NCI-H526 treated with DMSO at 0.1 percent for 48 hours (cell line): ENCODE results near the gene TSKU.

ENCODE experiments used
- DNase-seq: peaks from one replicate; lab custom pipeline; 2025; lab: John Stamatoyannopoulos, UW

The TSKU gene

DNA sequence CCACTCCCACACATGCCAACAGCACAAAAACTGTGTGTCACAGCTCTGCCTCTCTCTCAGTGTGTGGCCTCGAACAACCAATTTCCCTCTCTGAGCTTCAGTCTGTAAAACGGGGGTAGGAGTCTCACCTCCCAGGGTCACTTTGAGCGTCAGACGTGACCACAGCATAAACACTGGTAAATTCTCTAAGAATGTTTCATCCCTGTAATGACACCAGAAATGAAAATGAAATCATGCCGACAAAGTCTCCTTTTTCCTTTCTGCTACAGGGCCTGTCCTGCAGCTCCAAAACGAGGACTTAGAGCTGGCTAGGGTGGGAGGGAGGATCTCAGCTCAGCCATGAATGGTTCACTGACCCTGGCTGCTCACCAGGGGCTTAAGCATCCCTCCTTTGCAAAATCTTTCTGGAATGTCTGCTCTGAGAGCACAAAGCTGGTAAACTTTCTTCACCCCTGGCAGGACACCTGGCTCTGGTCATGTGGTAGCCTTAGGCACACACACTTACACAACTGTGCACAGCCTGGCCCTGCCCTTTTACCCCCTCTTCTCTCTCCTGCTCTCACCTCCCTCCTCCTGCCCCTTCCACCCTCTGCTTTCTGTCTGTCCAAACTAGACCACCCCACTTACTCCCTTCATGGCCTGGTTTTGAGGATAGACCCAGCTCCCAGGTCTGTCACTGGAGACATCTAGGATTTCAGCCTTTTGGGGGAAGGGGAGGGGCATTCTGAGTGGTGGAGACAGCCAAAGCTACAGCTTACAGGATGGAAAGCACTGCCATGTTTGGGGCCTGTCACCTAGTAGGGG, 12.3 kb upstream of the TSKU start:
- no peak for DNase-seq

DNA sequence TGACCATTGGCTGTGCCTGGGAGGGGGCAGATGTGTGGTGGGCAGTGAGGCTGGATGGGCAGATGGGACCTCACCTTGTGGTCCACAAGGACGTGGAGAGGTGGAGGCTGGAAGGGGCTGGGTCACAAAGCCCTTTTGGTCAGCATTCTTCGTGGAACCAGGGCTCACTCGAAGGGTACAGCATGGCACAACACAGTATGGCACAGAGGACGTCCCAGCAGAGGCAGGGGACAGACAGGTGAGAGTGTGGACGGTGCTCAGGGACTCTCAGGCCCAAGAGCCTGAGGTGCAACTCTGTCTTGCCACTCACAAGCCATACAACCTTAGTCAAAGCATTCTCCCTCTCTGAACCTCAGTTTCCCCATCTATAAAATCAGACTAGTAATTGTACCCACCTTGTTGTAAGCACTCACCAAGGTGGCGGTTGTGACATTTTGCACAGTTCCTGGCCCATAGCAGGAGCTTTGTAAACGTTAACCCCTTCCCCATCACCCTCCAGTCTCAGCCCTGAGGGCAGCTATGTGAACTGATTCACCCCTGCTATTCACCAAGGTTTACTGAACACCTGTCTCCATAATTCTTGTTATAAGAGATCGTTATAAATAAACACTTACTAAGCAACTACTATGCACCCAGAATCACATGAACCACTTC, 11.6 kb upstream of the TSKU start:
- no peak for DNase-seq

GRCh38 chr11:76772100-76772782, 10.9 kb upstream of the TSKU start:
- DNase-seq, result no peak

GRCh38 chr11:76772783-76773106, 10.4 kb upstream of the TSKU start:
- no peak for DNase-seq

DNA sequence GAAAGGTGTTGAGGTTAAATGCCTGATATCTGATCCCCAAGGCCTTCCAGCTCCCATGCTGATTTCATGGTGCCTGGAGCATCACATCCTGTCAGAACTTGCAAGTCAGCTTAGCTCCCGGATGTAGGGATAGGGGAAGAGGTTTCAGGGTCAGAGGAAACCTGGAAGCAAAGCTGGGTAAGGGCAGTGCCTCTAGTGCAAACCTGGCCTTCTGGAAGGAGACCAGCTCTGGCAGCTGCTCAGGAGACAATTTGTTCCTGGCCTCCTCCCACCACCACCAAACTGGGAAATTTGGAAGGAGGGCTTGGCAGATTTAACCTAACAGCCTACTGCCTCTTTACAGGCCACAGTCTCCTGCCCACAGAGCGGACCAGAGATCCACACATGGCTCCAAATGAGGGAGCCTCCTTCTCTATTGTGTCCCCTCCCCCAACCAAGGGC, 9.2 kb upstream of the TSKU start:
- DNase-seq, result no peak

GRCh38 chr11:76776472-76776871, 6.7 kb upstream of the TSKU start:
- no peak for DNase-seq

GRCh38 chr11:76777305-76777704, 5.9 kb upstream of the TSKU start:
- DNase-seq, result no peak

DNA sequence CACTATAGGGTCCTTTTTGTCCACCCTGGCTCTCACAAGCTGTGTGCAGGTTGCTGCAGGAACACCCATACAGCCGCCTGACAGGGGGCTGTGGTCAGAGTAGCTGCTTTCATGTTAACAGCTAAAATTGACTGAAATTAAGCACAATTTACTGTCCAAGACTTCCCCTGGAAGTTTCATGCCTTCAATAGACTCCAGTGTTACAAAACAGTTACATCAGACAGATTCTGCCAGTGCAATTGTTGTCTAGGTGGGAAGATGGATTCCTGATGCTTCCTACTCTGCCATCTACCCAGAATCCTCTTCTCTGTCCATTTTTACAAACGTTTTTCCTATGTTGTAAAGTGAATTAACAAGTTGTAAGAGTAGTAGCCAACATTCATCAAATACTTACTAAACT, 5.3 kb upstream of the TSKU start:
- DNase-seq, result no peak

DNA sequence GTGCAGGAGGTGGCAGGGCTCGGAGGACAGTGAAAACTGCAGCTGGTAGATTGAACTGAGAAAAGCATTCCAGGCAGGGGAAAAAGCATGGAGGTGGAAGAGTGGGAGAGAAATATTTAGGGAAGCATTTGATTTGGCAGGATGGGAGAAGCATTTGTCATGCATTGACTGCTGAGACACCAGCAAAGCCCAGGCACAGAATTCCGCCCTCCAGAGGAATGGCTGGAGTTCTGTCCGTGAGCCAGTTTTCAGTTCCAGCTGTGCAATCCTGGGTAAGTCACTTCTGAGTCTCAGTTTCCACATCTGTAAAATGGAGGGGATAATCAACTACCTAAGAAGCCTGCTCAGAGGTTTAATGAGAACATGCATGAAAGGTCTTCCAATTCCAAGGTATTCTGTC, 4.3 kb upstream of the TSKU start:
- DNase-seq, result no peak

GRCh38 chr11:76781046-76781801, 1.9 kb upstream of the TSKU start:
- DNase-seq, result no peak

GRCh38 chr11:76781807-76782530, 1.2 kb upstream of the TSKU start:
- no peak for DNase-seq

DNA sequence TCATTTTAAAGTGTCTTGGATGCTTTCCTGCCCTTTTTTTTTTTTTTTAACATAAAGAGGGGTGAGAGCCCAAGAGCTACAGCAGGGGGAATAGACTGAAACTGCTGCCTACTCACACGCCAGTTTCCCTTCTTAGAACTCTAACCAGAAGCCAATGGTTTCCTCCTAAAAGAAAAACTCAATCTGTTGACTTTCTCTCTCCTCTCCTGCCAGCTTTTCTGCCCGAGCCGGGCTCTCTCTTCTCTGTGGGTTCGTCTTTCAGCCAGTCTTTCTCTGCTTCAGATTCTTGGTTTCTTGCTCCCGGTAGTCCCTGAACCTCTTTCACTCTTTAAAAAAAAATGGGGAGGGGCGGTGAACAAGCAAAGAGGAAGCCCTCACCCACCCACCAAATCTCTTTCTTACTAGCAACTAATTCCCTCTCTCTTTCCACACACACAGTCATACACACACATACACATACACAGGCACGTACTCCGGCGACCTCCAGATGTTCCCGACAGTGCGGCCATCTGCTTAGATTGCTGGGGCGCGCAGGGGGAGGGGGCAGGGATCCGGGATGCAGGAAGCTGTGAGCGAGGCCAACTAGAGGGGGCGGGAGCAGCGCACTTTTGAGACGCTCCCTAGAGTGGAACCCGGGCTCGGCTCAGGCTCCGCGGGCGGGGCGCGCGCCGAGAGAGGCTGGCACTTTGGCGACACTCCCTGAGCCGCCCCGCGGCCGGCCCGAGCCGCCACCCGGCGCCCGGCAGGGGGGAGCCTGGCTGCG, 444 bp upstream of the TSKU start:
- DNase-seq, result peak; percentile 79

DNA sequence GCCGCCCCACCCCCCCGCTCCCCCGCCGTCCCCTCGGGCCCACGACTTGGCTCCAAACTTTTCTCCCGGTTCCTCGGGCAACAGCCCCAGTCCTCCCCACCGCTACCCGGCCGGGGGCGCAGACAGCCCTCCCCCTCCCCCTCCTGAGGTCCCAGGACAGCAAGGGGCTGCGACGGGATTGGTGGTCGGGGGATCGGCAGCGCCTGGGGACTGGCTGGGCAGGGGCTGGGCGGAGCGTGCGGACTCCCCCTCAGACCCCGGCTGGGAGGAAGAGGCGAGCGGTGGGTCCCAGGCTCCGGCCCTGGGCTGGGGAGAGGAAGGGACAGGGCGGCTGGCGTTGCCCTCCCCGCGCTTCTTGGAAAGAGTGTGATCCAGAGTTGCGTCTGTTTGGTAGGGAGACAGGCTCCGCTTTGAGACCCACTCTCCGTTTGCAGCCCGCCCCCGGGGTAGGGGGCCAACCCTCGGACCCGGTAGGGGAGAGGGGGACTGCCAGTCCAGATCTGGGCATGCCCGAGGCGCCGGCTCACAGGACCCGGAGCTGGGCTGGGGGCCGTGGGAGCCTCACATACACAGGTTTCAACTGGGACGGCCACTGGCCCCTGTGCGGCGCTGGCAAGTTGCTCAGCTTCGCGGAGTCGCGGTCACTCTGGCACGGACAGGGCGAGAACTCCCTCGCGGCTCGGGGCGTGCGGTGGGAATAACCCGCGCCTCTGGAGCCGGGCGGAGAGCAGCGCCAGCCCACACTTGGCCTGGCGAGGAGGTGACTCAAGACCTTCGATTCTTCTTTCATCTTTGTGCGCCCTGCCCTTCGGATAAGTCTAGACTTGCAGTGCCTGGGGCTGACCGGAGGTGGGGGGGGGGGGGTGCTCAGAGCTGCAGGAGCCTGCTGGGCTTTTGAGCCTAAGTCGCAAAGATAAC, 999 bp downstream of the TSKU start:
- peak; percentile 28 for DNase-seq

DNA sequence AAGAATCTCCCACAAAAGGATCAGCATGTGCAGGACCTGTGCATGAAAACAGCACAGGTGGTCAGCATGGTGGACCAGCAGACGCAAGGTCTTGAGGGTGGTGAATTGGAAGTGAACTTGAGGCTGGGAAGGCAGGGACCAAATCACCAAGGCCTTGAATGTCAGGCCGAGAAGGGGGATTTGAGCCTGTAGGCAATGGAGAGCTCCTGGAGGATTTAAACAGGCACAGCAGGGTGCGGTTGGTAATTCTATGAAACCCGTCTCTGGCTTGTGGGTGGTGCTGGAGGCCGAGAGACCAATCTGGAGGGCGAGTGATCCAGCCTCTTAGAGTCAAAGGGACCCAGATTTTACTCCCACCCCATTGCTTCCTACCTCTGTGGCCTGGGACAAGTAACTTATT, 2.4 kb downstream of the TSKU start:
- no peak for DNase-seq

DNA sequence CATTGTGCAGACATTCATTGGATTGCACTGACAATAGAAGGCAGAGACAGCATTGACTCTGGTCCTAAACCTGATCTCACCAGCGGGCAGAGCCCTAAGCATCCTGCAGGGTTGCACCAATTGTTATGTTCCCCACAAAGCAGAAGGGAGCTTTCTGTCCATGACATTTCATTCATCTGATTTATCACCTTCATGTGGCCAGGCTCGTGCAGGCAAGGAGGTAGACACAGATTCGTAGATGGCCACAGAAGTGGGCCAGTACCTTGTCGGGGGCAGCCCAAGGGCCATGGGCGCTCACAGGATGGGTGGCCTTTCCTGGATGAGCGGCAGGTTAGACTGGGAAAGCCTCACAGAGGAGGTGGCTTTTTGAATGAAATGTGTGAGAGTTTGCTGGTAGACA, 2.9 kb downstream of the TSKU start:
- no peak for DNase-seq

- no peak for DNase-seq
Observed at GRCh38 chr11:76786441-76787014, 3.4 kb downstream of the TSKU start.

DNA sequence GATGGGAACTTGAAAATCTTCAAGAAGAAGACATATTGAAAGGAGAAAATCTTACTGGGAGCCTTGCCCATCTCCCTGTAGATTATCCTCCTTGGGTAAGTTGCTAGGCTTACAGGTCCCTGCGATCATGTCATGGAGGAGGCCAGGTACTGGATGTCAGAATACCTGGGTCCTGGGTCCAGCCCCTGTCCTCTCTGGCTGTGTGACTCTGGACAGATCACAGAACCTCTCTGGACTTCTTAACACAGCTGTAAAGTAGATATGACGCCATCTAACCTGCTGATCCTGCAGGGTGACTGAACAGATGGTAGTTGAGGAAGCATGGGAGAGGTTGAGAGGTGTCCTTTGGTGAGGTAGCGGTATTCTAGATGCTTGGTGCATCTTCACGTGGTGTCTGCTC, 4.1 kb downstream of the TSKU start:
- DNase-seq, result no peak

- DNase-seq, result no peak
Observed at GRCh38 chr11:76787911-76788596, 4.9 kb downstream of the TSKU start.
